HTR-8/SVneo (cell line): Measurements from ENCODE around the gene FRMD4B.

Experiments used
- DNase-seq: peaks from one replicate; pipeline ENCODE4 v3.0.0; 2011; ENCODE audit warnings: low spot score, mixed read lengths; ENCODE audit not compliant: insufficient read length
- FAIRE-seq: peaks from 2 replicates; lab custom pipeline; 2011; peaks lifted over from hg19 to GRCh38; lab: Jason Lieb, UNC

The FRMD4B gene

GRCh38 chr3:69219101-69219708, 166.7 kb downstream of the FRMD4B start:
- FAIRE-seq (no peak), DNase-seq (no peak)

GRCh38 chr3:69218079-69218478, 167.8 kb downstream of the FRMD4B start:
- FAIRE-seq (no peak), DNase-seq (no peak)

- FAIRE-seq: no peak
Measured at GRCh38 chr3:69216981-69217380, 168.9 kb downstream of the FRMD4B start.

GRCh38 chr3:69214241-69214640, 171.6 kb downstream of the FRMD4B start:
- peak; percentile 40 for FAIRE-seq

More at GRCh38 chr3:69216981-69217380, 168.9 kb downstream of the FRMD4B start:
- DNase-seq: no peak

GRCh38 chr3:69212411-69213160, 173.3 kb downstream of the FRMD4B start:
- DNase-seq (peak; percentile 52), FAIRE-seq (no peak)

More at GRCh38 chr3:69214241-69214640, 171.6 kb downstream of the FRMD4B start:
- DNase-seq: no peak

- DNase-seq: no peak
- no peak for FAIRE-seq
Measured at GRCh38 chr3:69210068-69210730, 175.7 kb downstream of the FRMD4B start.

GRCh38 chr3:69209413-69209812, 176.5 kb downstream of the FRMD4B start:
- no peak for DNase-seq
- FAIRE-seq: no peak

- DNase-seq: no peak
- no peak for FAIRE-seq
Measured at GRCh38 chr3:69207031-69207430, 178.9 kb downstream of the FRMD4B start.

- DNase-seq: no peak
- FAIRE-seq: no peak
Measured at GRCh38 chr3:69205385-69205784, 180.5 kb downstream of the FRMD4B start.

- DNase-seq (no peak), FAIRE-seq (peak; percentile 54)
Measured at GRCh38 chr3:69204315-69204957, 181.5 kb downstream of the FRMD4B start.

GRCh38 chr3:69203631-69204314, 182.1 kb downstream of the FRMD4B start:
- no peak for FAIRE-seq
- no peak for DNase-seq

- DNase-seq (no peak), FAIRE-seq (no peak)
Measured at GRCh38 chr3:69201658-69202057, 184.2 kb downstream of the FRMD4B start.

- FAIRE-seq: peak; percentile 60
- peak; percentile 45 for DNase-seq
Measured at GRCh38 chr3:69200384-69201068, 185.4 kb downstream of the FRMD4B start.

- no peak for FAIRE-seq
- DNase-seq: no peak
Measured at GRCh38 chr3:69199942-69200341, 185.9 kb downstream of the FRMD4B start.

- FAIRE-seq (no peak), DNase-seq (no peak)
Measured at GRCh38 chr3:69197922-69198530, 187.9 kb downstream of the FRMD4B start.

- DNase-seq: no peak
- FAIRE-seq: no peak
Measured at GRCh38 chr3:69197455-69197854, 188.4 kb downstream of the FRMD4B start.

- FAIRE-seq (no peak), DNase-seq (no peak)
Measured at GRCh38 chr3:69196876-69197275, 189.0 kb downstream of the FRMD4B start.

GRCh38 chr3:69194431-69195165, 191.3 kb downstream of the FRMD4B start:
- DNase-seq (no peak), FAIRE-seq (no peak)

GRCh38 chr3:69193749-69194148, 192.1 kb downstream of the FRMD4B start:
- FAIRE-seq (no peak), DNase-seq (no peak)
